ENCODE results near the gene PACS2.
"Not testable (repeated sequence)": the region's sequence is repeated elsewhere in the genome, so short reads cannot be mapped to it uniquely, and the experiment has no call there.

The PACS2 gene

DNA sequence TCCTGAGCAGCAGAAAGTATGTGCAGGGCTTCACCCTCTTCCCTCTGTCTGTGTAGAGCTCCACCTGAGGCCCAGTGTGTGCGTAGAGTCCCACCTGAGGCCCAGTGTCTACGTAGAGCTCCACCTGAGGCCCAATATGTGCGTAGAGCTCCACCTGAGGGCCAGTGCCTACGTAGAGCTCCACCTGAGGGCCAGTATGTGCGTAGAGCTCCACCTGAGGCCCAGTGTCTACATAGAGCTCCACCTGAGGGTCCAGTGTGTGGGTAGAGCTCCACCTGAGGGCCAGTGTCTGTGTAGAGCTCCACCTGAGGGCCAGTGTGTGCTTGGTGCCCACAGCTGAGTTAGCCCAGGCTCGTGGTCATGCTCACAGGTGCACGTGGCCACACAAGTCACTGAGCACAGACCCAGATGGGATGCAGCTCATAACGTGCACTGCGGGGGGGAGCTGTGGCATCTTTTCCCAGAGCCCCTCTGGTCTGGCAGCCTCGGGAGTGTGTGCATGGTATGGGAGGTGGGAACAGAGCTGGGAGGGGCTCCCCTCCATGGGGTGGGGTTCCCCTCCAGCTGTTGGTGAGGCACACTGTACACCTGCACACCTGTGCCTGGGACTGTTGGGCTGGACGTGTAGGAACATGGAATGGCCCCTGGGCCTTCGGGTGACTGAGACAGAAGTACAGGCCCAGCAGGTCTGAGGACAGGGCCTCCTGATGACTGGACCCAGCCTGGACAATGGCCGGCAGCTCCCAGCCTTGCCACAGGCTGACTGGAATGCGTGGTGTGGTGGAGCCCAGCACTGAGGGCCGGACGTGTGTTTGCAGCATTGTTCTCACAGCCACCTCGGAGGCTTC lies 20.1 kb downstream of the PACS2 start:
- DNase-seq, result no peak

DNA sequence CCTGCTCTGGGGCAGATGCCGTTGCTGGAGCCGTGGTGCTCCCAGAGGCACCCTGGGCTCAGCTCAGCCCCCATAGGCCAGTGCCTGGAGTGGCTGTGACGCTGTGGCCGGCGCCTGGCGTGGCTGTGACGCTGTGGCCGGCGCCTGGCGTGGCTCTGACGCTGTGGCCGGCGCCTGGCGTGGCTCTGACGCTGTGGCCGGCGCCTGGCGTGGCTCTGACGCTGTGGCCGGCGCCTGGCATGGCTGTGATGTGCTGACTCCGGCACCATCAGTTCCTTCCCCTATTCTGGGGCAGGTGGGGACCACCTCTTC lies 20.6 kb downstream of the PACS2 start:
- DNase-seq, result not testable (repeated sequence)

DNA sequence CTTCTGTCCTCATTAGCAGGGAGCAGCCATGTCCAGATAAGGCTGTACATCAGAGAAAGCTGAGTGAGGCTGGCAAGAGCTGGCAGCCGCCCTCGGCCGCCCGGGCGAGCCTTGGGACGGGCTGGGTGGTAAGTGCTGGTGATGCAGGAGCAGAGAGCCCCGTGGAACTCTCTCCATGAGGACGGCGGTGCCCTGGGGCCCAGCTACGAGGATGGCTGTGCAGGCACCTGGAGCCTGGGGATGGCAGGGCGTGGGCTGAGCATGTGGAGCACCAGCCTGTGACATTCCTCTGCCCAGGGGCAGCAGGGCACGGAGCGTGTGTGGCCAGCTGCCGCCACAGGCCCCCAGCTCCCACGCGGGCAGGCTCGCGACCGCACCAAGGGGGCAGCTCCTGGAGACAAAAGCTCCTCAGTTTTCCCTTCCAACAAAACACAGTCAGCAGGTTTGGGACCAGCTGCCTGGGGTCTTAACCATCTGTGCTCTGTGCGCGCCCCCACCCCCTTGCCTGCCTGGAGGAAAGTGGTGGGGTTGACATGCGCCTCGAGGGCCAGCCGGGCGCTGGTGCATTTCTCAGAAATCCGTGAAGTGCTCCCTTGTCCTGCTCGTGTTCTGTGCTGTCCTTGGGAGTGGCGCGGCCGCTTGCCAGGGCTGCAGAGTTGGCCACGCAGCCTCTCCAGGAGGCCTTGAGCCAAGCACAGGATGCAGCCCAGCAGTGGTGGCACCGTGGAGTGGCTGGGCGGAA lies 21.4 kb downstream of the PACS2 start:
- peak; percentile 67 for DNase-seq

DNA sequence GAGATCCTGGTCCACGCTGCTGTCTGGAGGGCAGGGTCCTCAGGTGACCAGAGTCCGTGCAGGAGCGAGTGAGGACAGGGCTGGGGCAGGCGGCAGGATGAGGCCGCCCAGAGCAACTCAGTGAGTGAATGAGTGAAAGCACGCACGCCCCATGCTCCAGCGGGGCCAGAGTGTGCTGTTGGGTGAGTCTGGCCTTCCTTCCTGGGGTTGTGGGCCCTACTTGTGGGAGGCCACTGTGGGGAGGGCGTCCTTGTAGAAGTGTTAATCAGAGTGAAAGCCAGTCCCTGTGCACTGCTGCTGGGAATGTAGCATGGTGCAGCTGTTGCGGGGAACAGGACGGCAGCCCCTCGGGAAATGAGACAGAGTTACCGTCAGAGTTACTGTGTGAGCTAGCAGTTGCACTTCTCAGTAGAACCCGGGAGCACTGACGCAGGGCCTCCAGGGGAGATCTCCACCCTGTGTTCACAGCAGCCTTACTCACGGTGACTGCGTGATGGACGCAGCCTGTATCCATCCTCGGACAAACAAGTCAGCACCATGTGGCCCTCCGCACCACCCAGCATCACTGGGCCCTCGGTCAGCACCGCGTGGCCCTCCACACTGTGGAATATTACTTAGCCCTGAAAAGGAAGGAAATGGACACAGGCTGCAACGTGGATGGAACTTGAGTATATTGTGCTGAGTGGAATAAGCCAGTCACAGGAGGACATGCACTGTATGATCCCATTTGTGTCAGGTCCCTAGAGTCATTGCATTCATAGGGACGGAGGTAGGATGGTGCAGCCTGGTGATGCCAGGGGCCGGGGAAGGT lies 22.1 kb downstream of the PACS2 start:
- no peak for DNase-seq

DNA sequence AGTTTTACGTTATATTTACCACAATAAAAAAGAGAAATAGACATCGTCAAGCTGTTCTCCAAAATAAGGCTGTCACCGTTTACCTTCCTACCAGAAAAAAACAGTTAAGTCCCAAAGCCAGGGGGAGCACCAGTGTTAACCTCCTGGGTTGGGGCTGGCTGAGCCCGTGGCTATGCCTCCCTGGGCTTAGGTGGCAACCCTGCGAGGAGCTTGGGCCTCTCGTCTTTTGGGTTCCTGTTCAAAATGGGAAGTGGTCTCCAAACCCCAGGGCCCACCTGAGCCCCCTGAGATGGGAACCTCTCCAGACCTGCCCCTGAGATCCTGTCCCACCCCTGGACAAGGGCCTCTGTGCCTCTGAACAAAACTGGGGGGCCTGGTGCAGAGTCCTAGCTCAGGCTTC lies 22.9 kb downstream of the PACS2 start:
- DNase-seq, result no peak

DNA sequence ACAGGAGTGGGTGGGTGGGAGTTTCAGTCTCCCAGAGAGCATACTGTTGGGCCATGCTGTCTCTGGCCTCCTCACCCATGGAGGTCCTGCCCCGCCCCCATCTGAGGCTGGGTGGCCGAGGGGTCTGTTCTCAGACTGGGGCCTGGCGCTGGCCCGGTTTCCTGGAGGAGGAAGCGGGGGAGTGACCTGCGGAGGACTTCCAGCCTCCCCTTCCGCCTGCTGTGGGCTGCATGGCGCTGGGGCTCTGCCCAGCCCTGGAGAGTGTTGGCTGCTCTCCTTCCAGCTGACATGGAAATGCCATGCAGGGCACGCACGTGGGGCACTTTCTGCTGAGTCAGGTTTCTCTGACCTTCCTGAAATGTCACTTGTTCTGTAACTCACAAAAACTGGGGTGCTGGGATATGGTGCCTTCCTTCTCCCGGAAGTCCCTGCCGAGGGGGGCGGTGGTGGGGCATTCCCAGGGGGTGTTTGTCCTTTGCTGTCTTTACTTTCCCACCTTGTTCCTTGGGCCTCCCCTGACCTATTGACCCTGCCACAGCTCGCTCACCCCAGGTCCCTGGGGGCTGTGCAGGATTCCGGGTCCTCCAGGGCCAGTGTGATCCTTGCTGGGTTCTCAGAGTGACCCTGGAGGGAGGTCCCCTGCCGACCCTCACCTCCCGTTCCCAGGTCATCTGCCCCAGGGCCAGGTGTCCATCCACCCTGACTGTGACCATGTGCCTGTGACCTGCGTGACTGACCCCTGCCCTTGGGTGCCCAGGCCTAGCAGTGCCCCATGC lies 23.6 kb downstream of the PACS2 start:
- peak; percentile 59 for DNase-seq

DNA sequence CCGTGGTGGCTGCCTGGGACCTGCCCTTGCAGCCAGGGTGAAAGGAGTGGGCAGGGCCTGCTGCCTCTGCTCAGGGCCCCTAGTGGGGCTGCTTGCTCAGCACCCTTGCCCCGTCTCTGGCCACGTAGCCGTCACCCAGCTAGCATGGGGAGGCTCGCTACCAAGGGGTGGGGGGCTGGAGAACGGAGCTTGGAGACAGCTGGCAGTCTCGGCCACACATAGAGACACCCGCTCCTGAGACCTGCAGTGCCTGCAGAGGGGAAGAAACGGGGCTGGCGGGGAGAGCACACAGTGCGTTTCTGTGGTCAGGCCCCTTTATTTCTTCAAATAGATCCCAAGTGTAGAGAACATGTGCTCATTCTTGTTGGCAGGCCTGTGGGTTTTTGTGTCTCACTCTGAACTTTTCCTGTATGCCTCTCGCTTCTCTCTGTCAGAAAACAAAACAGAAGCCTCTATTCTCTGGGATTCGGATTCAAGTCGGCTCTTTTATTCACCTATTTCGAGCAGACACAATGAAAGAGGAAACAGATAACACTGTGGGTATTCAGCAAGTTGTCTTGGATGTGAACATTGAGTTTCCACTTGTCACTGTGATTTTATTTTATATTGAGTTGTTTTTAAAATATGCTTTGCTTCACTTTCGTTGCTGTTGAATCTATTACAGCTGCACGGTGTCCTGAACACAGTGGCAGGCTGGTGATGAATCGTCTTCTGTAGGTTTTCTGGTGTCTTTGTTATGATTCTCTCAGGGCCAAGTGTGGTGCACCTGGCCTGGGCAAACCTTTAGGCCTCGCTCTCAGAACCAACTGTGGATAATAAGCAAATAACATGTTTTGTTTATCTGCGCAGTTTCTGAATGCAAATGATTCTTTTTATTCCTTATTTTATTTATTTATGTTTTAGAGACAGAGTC lies 26.5 kb downstream of the PACS2 start:
- DNase-seq, result peak; percentile 36

DNA sequence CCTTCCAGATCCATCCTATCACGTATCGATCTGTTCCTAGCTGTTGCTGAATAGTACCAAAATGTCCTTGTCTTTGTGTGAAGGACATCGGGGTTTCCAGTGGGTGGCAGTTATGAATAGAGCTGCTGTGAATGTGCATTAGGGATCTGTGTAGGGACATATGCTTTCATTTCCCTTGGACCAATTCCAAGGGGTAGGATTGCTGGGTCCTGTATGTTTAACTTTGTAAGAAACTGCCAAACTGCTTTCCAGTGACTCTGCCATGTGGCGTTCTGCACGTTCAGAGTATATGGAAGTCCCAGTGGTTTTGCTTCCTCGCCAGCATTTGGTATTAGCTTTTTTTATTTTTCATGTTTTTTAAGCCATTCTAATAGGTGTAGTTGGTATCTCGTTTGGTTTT lies 28.6 kb downstream of the PACS2 start:
- DNase-seq, result peak; percentile 35

DNA sequence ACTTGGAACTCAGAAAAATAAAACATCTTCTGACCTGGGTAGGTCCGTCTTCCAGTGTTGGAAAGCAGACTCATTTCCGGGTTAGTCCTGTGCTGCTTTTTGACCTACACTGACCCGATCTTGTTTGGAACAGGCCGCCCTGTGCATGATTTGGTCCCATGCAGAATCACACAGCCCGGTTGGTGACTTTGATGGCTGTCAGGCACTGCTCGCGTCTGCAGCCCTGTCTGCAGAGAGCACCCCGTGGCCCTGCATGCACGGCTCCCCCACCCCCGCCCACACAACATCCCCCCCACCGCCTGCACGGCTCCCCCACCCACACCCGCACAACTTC lies 31.6 kb downstream of the PACS2 start:
- DNase-seq, result no peak

DNA sequence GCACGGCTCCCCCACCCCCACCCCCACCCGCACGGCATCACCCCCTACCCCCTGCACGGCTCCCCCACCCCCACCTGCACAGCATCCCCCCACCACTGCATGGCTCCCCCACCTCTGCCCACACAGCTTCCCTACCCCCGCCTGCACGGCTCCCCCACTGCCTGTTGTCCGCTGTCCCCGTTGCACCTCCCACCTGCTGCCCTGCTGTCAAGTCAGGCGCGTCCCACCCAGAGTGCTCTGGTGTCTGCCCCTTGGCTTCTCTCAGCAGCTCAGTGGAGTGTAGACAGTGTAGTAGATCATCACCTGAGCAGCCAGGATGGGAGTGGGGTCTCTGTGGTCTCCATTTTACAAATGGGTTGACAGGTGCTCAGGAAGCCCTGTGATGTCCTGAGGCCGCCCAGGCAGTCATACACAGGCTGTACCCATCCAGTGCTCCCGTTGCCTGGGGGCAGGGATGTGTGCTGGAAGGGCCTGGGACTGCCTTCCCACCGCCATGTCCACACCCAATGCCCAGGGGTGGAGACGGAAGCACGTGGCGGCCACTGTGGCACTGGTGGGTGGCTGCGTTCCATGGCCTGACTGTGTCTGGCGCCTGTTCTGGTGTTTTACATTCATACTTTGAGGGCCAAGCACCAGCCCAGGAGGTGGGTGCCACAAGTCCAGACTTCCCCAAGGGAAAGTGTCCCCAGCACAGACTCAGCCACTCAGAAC lies 32.5 kb downstream of the PACS2 start:
- DNase-seq, result no peak

DNA sequence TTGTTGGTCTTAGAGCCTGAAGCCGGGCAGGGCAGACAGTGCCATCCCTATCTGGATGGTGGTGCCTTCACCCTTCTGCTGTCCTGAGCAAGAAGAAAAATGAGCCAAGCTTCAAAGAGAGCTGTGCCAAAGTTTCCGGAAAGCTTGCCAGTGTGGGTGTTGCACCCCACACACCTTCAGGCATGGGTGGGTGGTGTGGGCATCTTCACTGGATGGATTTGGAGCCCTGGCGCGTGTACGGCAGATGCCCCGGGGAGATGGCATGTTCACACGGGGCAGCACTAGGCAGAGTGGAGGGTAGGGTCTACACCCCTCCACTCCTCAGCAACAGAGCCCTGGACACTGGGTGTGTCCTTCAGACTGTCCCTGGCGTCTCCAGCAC lies 33.0 kb downstream of the PACS2 start:
- DNase-seq, result no peak

DNA sequence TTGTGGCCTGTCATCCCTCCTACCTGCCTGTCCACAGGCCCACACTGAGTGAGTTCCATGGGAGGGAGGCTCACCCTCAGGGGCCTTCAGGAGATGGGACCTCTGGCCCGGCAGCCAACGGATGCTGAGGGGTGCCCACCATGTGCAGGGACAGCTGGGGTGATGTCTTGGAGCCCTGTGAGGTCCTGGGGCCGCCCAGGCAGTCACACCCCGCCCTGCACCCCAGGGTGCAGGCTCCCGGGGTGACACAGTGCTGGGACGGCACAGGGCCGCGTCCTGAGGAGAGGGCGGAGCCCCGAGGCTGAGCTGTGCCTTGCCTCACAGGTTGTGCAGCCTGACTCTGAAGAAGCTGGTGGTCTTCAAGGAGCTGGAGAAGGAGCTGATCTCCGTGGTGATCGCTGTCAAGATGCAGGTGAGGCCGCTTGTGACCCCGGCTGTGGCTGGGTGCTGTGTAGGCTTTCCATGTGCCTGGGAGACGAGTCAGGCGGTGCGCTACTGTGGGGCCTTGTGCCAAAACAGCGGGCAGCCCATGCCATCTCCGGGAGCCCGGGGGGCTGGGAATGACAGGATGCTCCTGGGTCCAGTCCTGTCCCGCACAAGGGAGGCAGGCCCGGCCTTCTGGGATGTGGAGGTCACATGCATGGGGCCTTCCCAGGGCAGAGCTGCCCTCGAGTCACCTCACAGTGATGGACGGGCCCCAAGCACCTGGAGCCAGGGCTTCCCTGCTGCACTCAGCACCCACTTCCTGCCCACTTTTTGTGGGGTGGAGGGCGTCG lies 33.8 kb downstream of the PACS2 start:
- no peak for DNase-seq

DNA sequence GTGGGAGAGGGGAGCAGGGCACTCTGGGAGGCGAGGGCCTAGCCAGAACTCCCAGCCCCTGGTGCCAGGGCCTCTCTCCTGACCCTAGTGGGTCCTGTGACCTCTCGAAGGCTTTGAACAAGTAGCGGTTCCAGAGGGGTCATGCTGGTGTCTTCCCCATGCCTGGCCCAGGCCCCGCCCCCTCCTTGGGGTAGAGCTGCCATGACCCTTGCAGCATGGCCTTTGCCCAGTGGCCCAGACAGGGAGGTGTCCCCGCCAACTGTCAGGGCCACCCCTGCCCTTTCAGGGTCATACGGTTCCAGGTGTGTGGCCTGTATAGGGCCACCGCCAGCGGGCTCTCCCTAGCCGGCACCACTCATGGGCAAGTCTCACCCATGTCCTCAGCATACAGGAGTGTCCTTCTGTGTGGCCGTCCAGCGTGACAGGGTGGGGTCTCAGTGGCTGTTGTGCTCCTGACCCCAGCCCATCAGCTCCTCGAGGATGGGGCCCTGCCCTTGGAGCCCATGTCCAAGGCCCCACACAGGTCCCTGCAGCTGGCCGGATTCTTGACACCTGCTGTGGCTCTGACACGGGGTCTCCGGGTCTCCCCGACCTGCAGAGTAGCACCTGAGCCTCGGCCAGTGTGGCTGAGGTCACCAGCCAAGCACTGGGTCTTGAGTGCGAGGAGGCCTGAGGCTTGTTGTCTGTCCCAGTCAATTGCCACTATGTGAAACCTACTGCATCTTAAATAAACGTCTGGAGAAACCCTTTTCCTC lies 34.6 kb downstream of the PACS2 start:
- DNase-seq, result peak; percentile 31

DNA sequence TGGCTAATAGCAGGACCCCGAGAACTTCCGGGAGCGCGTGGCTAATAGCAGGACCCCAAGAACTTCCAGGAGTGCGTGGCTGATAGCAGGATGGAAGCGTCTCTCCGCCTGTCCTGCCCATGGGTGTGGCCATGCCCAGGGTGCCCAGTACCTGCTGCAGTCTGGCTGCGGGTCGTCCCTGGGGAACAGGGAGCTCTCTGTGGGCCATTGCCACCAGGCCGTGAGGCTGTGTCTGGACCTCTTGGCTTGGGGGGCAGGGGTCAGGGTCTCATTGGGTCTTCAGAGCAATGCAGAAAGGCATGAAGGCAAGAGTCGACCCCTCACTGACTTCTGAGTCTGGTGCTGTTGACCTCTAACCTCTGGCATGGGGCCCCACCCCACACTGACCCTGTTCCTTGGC lies 35.4 kb downstream of the PACS2 start:
- DNase-seq, result peak; percentile 14

DNA sequence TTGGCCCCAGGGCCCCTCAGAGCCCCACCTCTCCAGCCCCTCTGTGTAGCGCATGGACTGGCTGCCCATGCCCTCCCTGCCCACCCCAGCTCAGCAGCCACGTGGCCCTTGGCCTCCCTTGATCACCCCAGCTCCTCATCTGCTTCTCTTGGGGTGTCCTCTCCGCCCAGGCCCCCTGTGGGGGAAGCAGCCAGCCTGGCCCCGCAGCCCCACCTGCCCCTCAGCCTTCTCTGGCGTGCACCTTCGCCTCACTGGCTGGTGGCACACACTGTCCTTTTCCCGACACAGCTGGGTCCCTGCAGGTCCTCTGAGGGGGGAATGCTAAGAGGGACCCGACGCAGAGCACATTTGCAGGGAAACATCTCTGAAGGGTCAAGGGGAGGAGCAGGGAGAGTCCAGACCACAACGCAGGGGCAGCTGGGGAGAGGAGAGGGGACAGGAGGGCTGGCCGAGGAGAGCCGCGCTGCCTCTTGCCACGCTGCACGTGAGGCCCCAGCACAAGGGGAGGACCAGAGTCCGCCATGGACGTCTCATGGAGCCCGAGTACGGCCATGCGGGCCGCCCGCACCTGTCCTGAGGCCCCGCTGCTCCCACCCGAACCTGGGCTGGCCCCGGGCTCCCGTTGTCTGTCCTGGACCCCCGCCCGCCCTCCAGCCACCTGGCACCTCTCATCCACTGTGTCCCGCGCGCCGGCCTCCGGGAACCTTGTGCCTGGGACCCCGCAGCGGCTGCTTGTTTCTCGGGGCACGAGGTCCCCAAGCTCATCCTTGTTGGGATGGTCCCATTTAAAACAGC lies 36.1 kb downstream of the PACS2 start:
- DNase-seq, result peak; percentile 23

DNA sequence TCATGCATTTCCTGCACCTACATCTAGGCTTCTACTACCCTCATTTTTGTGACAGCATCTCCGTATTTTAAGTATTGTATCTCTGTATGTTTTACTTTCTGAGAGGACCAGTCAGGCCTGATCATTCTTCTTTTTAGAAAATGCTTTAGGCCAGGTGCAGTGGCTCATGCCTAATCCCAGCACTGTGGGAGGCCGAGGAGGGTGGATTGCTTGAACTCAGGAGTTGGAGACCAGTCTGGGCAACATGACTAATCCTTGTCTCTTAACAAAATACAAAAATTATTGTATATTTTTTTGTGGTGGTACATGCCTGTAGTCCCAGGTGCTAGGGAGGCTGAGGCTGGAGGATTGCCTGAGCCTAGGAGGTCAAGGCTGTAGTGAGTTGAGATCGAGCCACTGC lies 36.9 kb downstream of the PACS2 start:
- DNase-seq, result no peak

DNA sequence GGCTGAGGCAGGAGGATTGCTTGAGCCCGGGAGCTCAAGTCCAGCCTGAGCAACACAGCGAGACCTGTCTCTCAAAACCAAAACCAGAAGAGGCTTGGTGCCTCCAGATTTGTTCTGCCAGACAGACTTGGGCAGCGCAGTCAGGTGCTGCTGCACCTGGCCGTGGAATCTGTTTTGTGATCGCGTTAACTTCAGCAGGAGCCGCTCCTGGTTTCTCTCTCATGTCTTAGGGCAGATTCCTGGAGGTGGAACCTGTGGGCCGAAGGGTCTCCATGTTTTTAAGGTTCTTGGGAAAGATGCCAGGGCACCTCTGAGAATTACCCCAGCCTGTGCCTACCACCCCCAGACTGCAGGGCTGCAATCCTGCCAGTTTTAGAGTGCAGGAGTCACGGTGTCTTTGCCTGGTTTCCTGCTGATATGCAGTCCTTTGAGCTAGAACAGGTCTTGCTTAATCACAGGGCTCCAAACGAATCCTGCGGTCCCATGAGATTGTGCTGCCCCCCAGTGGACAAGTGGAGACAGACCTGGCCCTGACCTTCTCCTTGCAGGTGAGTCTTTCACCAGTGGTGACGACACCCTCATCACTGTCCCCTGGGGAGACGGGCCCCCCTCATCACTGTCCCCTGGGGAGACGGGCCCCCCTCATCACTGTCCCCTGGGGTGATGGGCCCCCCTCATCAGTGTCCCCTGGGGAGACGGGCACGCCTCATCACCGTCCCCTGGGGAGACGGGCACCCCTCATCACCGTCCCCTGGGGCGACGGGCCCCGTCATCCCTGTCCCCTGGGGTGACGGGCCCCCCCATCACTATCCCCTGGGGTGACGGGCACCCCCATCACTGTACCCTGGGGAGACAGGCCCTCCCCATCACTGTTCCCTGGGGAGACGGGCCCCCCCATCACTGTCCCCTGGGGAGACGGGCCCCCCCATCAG lies 37.6 kb downstream of the PACS2 start:
- peak; percentile 80 for DNase-seq

DNA sequence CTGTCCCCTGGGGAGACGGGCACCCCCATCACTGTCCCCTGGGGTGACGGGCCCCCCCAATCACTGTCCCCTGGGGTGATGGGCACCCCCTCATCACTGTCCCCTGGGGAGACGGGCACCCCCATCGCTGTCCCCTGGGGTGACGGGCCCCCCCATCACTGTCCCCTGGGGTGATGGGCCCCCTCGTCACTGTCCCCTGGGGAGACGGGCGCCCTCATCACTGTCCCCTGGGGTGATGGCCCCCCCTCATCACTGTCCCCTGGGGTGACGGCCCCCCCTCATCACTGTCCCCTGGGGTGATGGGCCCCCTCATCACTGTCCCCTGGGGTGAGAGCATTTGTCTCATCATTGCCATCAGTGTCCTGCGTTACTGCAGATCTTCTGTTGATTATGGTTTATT lies 38.6 kb downstream of the PACS2 start:
- no peak for DNase-seq

Measured in left hindlimb (tissue), 1 donor.